GM21367 (cell line): Measurements from ENCODE around the gene PAX4.

ENCODE experiments used
- ATAC-seq: cut with Tn5 transposase; IDR thresholded peaks from one replicate; pipeline ENCODE4 v1.9.1; 2021; ENCODE audit not compliant: unreplicated experiment

The PAX4 gene, protein sequence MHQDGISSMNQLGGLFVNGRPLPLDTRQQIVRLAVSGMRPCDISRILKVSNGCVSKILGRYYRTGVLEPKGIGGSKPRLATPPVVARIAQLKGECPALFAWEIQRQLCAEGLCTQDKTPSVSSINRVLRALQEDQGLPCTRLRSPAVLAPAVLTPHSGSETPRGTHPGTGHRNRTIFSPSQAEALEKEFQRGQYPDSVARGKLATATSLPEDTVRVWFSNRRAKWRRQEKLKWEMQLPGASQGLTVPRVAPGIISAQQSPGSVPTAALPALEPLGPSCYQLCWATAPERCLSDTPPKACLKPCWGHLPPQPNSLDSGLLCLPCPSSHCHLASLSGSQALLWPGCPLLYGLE

GRCh38 chr7:127618042-127618441, at the start of gene PAX4:
Gene PAX4 (minus strand): TSS chr7:127618142. CDS start chr7:127615928, 2,214 bp downstream.
- no peak for ATAC-seq

DNA sequence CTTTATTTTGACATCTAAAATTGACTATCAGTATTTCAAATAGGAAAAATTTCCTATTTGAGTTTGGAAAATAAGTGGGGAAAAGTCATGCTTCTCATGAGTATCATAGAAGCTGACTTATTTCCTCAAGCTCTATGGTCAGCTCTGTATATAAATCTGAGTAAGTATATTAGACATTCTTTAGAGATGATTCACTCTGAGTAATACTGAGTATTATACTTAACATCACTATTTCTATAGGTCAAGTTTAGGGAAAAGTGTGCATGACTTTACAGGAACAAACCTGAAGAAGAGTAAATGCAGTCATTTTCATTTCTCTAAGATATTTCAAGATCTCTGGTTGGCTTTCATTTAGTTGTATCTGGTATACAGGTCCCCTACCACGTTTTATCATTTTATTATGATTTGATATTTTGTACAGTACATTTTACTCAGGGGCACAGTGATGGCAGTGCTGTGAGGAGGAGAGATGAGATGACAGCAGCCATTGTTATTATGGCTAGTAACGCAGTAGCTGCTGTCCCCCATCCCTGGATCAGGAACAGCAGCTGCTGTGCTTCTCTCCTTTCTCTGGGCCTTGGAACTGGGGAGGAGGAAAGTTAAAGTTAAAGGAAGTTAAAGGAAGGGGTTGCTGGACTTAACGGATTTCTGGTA, 49.2 kb upstream of the PAX4 start:
- ATAC-seq, result no peak

- ATAC-seq, result no peak
Measured at GRCh38 chr7:127666602-127667001, 48.7 kb upstream of the PAX4 start.

DNA sequence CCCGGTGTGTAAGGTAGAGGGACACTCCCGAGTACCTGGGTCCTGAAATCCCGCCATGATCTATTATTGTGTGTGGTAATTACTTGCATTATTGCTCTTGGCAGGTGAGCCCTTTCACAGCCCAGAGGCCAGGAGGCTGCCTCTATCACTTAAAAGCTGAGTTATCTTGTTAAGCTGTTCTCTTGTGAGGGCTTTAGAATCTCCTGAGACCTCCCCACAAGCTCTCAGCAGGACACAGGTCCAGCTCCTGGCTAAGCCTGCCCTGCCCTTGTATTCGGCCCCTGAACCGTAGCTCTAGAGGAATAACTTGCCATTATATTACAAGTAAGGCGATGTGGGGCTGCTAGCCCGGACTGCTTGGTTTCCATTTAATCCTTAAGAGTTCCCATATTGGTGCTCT, 48.0 kb upstream of the PAX4 start:
- no peak for ATAC-seq

GRCh38 chr7:127658970-127659630, 41.2 kb upstream of the PAX4 start:
- ATAC-seq, result no peak

DNA sequence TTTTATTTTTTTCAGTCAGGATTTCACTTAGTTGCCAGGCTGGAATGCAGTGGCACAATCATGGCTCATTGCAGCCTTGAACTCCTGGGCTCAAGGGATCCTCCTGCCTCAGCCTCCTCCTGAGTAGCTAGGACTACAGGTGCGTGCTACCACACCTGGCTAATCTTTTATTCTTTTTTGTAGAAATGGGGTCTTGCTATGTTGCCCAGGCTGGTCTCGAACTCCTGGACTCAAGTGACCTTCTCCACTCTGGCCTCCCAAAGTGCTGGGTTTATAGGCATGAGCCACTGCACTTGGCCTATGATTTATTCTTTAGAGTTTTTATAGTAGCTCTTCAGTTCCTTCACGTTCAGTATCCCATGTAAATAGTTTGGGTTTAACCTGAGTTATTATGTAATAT, 39.6 kb upstream of the PAX4 start:
- ATAC-seq, result no peak

GRCh38 chr7:127655720-127656119, 37.8 kb upstream of the PAX4 start:
- no peak for ATAC-seq

DNA sequence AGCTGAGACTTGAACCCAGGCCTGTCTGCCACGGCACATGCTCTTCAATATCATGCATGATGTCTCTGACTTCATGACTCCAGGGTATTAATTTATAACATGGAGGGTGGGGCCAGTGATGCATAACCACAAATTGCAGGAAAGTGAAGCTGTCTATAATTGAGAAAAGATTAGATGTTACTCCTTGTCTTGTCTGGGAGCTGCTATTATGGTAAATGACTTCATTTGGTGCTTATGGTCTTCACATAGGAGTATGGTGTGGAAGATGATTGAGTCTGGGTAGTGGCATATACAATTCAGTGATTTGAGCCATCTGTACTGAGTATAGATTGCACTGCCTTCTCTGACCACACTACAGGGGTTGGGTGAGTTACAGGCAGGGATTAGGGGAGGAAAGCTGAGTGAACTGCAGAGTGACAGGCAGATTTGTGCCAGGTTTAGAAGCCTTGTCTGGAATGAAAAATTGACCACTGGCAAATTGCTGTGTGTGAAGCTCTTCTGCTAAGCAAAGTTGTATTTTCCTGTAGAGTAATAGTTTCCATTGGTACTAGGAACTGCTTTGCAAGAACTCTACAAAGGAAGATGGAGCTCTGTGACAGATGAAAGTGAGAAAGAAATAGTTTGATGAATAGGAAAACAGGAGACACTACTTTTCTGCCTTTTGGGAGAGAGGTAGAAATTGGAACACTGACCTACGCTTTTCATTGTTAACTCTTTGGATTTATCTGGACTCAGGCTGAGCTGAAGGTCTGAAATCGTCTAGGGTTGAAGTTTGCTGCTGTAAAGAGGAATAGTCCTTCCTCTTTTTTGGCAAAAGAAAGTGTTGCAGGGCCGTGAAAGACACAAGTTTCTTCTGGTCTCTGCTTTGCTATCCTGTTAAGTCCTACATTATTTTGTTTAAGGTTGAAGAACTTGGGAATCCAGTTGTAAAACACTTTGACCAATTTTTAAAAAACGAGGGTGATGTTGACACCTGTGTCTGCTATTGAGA, 36.8 kb upstream of the PAX4 start:
- ATAC-seq, result no peak

GRCh38 chr7:127653396-127653795, 35.5 kb upstream of the PAX4 start:
- ATAC-seq, result no peak

GRCh38 chr7:127652333-127653248, 34.6 kb upstream of the PAX4 start:
- no peak for ATAC-seq

- ATAC-seq, result peak; percentile 92
Measured at GRCh38 chr7:127651556-127652332, 33.8 kb upstream of the PAX4 start, which contains the start of gene SND1. Gene SND1 (plus strand): TSS chr7:127652194. CDS start chr7:127652374, 180 bp downstream.

GRCh38 chr7:127650847-127651555, 33.1 kb upstream of the PAX4 start:
- ATAC-seq, result no peak

GRCh38 chr7:127648986-127649385, 31.0 kb upstream of the PAX4 start:
- ATAC-seq, result no peak

DNA sequence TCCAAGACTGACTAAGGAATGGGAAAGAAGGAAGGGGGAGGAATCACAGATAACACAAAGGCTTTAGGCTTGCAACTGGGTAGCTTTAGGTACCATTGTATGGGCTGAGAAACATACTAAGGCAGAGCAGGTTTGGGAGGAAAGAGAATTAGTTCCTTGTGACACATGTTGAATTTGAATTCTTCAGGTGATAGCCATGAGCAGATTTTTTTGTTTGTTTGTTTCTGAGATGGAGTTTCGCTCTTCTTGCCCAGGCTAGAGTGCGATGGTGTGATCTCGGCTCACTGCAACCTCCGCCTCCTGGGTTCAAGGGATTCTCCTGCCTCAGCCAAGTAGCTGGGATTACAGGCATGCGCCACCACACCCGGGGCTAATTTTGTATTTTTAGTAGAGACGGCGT, 29.7 kb upstream of the PAX4 start:
- no peak for ATAC-seq

GRCh38 chr7:127644484-127644883, 26.5 kb upstream of the PAX4 start:
- ATAC-seq, result no peak

GRCh38 chr7:127638197-127638596, 20.3 kb upstream of the PAX4 start:
- ATAC-seq, result no peak

DNA sequence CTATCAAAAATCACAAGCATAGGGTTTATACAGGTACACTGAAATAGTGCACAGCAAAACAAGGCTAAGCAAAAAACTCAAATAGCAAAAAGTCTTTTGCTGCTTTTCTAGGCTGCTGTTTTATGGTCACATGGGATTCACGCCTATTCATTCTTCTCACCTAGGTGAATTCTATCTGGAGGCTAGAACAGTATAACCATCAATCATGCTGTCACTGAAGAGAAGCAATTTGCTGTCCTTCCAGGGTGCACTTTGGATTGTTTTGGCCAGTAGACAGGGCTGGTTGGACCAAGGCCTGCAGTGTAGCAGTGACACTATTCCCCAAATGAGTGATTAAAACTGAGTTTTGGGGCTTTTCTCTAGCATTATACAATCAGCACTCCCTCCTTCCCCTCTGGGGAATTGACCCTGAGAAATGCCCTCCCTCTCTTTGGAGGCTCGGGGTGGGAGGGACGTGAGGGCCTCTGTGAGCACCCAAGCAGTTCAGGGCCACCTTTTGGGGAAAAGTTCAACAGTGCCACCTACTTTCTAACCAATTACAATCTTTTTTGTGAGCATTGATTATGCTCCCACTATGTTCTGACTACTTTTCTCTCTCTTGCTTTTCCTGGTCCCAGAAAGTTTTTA, 17.8 kb upstream of the PAX4 start:
- ATAC-seq, result peak; percentile 57
